GM18951 (cell line): ENCODE measurements around the gene CRELD1.
"Not testable (repeated sequence)": the region's sequence is repeated elsewhere in the genome, so short reads cannot be mapped to it uniquely, and the experiment has no call there.

Source experiments
- POLR2A ChIP-seq: IDR thresholded peaks from 4 replicates; pipeline ENCODE4 v1.6.1; 2011; ENCODE audit warnings: mild to moderate bottlenecking; ENCODE audit not compliant: insufficient read length, insufficient read depth; ENCODE audit errors: extremely low read depth
- in situ Hi-C: fragments of 300-500 bp; cut with MboI; formaldehyde crosslinking; loops from one replicate; pipeline ENCODE4 v1.12.0; 2022; ENCODE audit warnings: low sequenced_read_pairs, mixed read lengths, inconsistent platforms; ENCODE audit not compliant: unreplicated experiment

CRELD1 gene

DNA sequence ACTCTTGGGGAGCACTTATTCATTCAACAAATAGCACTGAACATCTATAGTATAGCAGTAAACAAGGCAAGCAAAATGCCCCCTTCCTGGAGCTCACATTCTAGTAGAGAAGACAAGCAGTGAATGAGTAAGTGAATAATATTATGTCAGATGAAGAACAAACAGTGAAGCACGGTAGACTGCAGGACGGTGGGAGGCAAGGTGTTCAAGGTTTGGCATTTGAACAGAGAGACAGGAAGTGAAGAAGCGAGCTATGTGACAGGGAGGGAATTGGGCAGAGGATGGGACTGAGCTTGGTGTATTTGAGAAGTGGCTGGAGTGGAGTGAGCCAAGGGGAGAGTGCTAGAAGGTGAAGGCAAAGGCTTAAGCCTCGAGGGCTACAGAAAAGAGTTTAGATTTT lies 1.4 kb downstream of the CRELD1 start:
- in situ Hi-C loops: no loop called here
- TF ChIP-seq POLR2A: no peak

- in situ Hi-C loops: no loop called here
- no peak for TF ChIP-seq POLR2A
Measured at GRCh38 chr3:9935966-9936510, 2.4 kb downstream of the CRELD1 start.

- no peak for TF ChIP-seq POLR2A
- in situ Hi-C loops: no loop called here
Measured at GRCh38 chr3:9937486-9938238, 4.0 kb downstream of the CRELD1 start.

- TF ChIP-seq POLR2A: no peak
Measured at GRCh38 chr3:9938966-9939365, 5.3 kb downstream of the CRELD1 start.

DNA sequence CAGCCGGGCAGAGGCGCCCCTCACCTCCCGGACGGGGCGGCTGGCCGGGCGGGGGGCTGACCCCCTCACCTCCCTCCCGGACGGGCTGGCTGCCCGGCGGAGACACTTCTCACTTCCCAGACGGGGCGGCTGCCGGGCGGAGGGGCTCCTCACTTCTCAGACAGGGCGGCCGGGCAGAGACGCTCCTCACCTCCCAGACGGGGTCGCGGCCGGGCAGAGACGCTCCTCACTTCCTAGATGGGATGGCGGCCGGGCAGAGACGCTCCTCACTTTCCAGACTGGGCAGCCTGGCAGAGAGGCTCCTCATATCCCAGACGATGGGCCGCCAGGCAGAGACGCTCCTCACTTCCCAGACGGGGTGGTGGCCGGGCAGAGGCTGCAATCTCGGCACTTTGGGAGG lies 6.3 kb downstream of the CRELD1 start:
- in situ Hi-C loops: not testable (repeated sequence)

More at GRCh38 chr3:9938966-9939365, 5.3 kb downstream of the CRELD1 start:
- in situ Hi-C loops: no loop called here

DNA sequence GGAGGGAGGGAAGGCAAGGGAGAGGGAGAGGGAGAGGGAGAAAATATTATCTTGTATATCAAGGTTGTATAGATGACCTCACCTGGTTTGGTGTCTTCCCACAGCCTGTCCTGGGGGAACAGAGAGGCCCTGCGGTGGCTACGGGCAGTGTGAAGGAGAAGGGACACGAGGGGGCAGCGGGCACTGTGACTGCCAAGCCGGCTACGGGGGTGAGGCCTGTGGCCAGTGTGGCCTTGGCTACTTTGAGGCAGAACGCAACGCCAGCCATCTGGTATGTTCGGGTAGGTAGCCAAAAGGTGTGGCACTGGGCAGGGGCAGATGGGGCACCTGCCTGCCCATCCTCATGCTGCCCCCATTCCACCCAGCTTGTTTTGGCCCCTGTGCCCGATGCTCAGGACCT lies 7.1 kb downstream of the CRELD1 start:
- in situ Hi-C loops: no loop called here

DNA sequence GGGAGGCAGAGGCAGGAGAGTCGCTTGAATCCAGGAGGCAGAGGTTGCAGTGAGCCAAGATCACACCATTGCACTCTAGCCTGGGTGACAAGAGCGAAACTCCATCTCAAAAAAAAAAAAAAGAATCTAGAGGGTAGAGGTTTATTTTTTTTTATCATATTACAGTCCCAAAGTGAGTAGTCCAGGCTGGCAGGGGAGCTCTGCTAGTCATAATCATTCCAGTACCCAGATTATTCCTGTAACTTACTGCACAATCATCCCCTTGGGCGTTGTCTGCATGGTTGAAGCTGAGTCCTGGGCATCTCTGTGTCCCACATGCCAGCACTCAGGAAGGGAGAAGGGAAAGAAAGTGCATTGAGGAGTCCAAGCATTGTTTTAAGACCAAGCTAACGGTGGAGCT lies 8.5 kb downstream of the CRELD1 start:
- no peak for TF ChIP-seq POLR2A
- in situ Hi-C loops: no loop called here

More for the DNA sequence above, 7.1 kb downstream of the CRELD1 start:
- no peak for TF ChIP-seq POLR2A

- peak; percentile 13 for TF ChIP-seq POLR2A
- in situ Hi-C loops: no loop called here
Measured at GRCh38 chr3:9942934-9943690, 9.5 kb downstream of the CRELD1 start.

GRCh38 chr3:9944271-9944670 lies 10.6 kb downstream of the CRELD1 start:
- in situ Hi-C loops: no loop called here
- no peak for TF ChIP-seq POLR2A

- TF ChIP-seq POLR2A: no peak
- in situ Hi-C loops: no loop called here
Measured at GRCh38 chr3:9945358-9945757, 11.7 kb downstream of the CRELD1 start.

DNA sequence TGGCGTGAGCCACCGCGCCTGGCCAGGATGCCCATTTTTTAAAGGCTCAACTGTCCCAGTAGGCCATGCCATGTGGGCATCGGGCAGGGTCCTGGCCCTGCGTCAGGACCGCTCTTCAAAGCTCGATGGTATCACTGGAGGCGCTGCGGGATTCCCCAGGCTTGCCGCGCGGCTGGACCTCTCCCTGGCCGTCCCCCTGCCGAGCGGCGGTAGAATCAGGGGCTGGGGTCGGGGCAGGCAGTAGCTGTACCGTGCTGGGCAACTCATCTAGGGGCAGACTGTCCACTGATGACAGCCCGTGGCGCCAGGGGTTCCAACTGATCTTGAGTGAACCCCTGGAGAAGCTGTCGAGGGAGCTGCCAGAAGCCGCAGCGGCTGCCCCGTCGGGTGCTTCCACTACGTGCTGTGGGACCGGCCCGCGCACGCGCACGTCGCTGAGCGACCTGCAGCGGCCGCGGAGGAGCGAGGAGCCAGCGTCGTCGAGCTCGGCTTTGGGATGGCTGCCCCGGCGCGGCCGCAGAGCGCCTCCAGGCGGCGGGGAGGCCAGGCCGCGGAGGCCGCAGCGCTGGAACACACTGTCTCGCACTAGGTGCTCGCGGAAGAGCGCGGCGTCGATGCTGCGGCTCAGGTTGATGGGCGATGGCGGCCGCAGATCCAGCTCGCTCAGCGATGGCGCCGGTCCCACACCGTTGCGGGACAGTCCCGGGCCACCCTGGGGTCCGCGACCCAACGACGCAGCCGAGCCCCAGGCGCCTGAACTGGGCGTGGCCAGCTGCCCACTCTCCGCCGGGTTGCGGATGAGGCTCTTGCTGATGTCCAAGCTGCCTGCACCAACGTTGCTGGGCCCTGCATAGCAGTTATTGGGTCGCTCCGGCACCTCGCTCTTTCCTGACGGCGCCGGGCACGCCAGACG lies 12.7 kb downstream of the CRELD1 start:
- no peak for TF ChIP-seq POLR2A
- in situ Hi-C loops: no loop called here

DNA sequence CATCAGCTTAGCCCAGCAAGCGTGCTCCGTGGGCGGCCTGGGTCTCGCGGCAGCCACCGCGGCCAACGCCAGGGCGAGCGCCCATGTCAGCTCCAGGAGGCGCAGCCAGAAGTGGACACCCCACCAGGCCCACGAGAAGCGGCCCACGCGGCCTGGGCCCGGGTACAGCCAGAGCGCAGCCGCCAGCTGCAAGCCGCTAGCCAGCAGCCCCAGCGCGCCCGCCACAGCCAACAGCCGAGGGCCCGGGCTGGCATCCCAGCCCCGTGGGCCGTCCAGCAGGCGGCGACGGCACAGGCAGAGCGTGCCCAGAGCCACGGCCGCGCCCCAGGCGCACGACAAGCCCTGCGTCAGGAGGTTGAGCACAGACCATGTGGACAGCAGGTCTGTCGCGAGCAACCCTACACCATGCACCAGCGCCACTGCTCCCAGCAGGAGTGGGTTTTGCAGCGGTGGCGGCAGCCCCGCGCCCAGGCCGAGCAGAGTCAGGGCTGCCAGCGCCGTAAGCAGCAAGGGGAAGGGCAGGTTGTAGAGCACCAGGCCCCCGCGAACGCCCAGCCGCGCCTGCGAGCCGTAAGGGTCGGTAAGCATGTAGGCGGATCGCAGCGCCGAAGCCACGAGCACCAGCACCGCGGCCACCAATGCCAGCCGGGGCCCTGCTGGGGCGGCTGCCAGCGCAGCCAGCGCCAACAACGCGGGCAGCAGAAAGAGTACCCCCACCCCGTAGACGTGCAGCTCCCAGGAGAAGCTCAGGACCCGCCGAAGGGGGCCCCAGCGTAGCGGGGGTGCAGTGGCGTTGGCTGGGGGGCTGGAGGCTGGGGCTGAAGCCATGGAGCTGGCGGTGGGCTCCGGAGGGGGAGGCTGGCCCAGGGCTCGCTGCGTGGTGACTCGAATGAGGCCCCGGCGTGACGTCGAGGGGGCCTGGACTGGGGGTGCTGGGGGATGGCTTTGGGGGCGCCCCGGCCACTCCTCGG lies 13.7 kb downstream of the CRELD1 start:
- in situ Hi-C loops: no loop called here
- TF ChIP-seq POLR2A: no peak
